ENCODE measurements around the gene SFMBT1. TPM values are rescaled to one million over a fixed set of nuclear protein-coding genes. Genes with fewer than 3 reads are reported as not detected.

The SFMBT1 gene
- total RNA-seq, 2 experiments from 2014 or later = 15.1 to 15.4 TPM

- intact Hi-C loops (cut with micrococcal nuclease) = no loop called here
- no peak for DNase-seq
- Mint-ChIP-seq H3K36me3 (ENCODE audit: low read depth) (peaks cover 3% of the 10 kb centered on the region), H3K27me3 (ENCODE audit: low read depth) (no peaks in the 10 kb centered on the region), H3K4me1 (ENCODE audit: low read depth) (peaks cover 4% of the 10 kb centered on the region), H3K9me3 (peaks cover 15% of the 10 kb centered on the region), H3K27ac (no peak overlapping the region), H3K4me3 (no peak overlapping the region)
- CTCF ChIA-PET = no interaction called here
Observed at GRCh38 chr3:52866427-52866826, 179.4 kb downstream of the SFMBT1 start.

- Mint-ChIP-seq H3K27ac (no peak overlapping the region), H3K9me3 (peaks cover 15% of the 10 kb centered on the region), H3K4me3 (no peak overlapping the region), H3K36me3 (ENCODE audit: low read depth) (peaks cover 3% of the 10 kb centered on the region), H3K4me1 (ENCODE audit: low read depth) (peaks cover 2% of the 10 kb centered on the region), H3K27me3 (ENCODE audit: low read depth) (no peaks in the 10 kb centered on the region)
- intact Hi-C loops (cut with micrococcal nuclease) = no loop called here
- no peak for DNase-seq
- CTCF ChIA-PET = no interaction called here
Observed at GRCh38 chr3:52865994-52866393, 179.9 kb downstream of the SFMBT1 start.

- no peak overlapping the region for H3K27ac Mint-ChIP-seq
- H3K27me3 Mint-ChIP-seq (ENCODE audit: low read depth) = no peaks in the 10 kb centered on the region
- peaks cover 3% of the 10 kb centered on the region for H3K36me3 Mint-ChIP-seq (ENCODE audit: low read depth)
- intact Hi-C loops (cut with micrococcal nuclease) = no loop called here
- DNase-seq = no peak
- H3K4me3 Mint-ChIP-seq = no peak overlapping the region
- CTCF ChIA-PET = interaction anchor here (0.6 kb wide), 1 partner anchor 212 kb away, joined by 3 read pairs; no protein-coding TSS in a partner anchor
- peaks cover 8% of the 10 kb centered on the region for H3K9me3 Mint-ChIP-seq
- no peaks in the 10 kb centered on the region for H3K4me1 Mint-ChIP-seq (ENCODE audit: low read depth)
Observed at GRCh38 chr3:52860424-52860768, 185.5 kb downstream of the SFMBT1 start.

GRCh38 chr3:52859686-52860423, 186.0 kb downstream of the SFMBT1 start:
- DNase-seq = no peak
- peaks cover 5% of the 10 kb centered on the region for H3K9me3 Mint-ChIP-seq
- CTCF ChIA-PET = interaction anchor here (0.6 kb wide), 1 partner anchor 212 kb away, joined by 3 read pairs; no protein-coding TSS in a partner anchor
- no peak overlapping the region for H3K27ac Mint-ChIP-seq
- intact Hi-C loops (cut with micrococcal nuclease) = no loop called here
- H3K36me3 Mint-ChIP-seq (ENCODE audit: low read depth) = peaks cover 3% of the 10 kb centered on the region
- H3K27me3 Mint-ChIP-seq (ENCODE audit: low read depth) = no peaks in the 10 kb centered on the region
- H3K4me1 Mint-ChIP-seq (ENCODE audit: low read depth) = no peaks in the 10 kb centered on the region
- no peak overlapping the region for H3K4me3 Mint-ChIP-seq

GRCh38 chr3:52857864-52858263, 188.0 kb downstream of the SFMBT1 start:
- Mint-ChIP-seq H3K27me3 (ENCODE audit: low read depth) (no peaks in the 10 kb centered on the region), H3K4me3 (no peak overlapping the region), H3K36me3 (ENCODE audit: low read depth) (peaks cover 3% of the 10 kb centered on the region), H3K27ac (no peak overlapping the region), H3K4me1 (ENCODE audit: low read depth) (no peaks in the 10 kb centered on the region), H3K9me3 (no peaks in the 10 kb centered on the region)
- CTCF ChIA-PET = no interaction called here
- intact Hi-C loops (cut with micrococcal nuclease) = no loop called here
- no peak for DNase-seq

GRCh38 chr3:52857133-52857532, 188.7 kb downstream of the SFMBT1 start:
- no peak overlapping the region for H3K4me3 Mint-ChIP-seq
- CTCF ChIA-PET = no interaction called here
- H3K27ac Mint-ChIP-seq = no peak overlapping the region
- H3K9me3 Mint-ChIP-seq = no peaks in the 10 kb centered on the region
- H3K27me3 Mint-ChIP-seq (ENCODE audit: low read depth) = no peaks in the 10 kb centered on the region
- no peak for DNase-seq
- intact Hi-C loops (cut with micrococcal nuclease) = no loop called here
- peaks cover 2% of the 10 kb centered on the region for H3K36me3 Mint-ChIP-seq (ENCODE audit: low read depth)
- no peaks in the 10 kb centered on the region for H3K4me1 Mint-ChIP-seq (ENCODE audit: low read depth)

GRCh38 chr3:52856666-52857065, 189.2 kb downstream of the SFMBT1 start:
- no peaks in the 10 kb centered on the region for H3K27me3 Mint-ChIP-seq (ENCODE audit: low read depth)
- CTCF ChIA-PET = no interaction called here
- H3K4me1 Mint-ChIP-seq (ENCODE audit: low read depth) = no peaks in the 10 kb centered on the region
- no peaks in the 10 kb centered on the region for H3K36me3 Mint-ChIP-seq (ENCODE audit: low read depth)
- no peak overlapping the region for H3K27ac Mint-ChIP-seq
- intact Hi-C loops (cut with micrococcal nuclease) = no loop called here
- no peak overlapping the region for H3K4me3 Mint-ChIP-seq
- DNase-seq = no peak
- no peaks in the 10 kb centered on the region for H3K9me3 Mint-ChIP-seq

GRCh38 chr3:52854013-52854412, 191.9 kb downstream of the SFMBT1 start:
- H3K4me1 Mint-ChIP-seq (ENCODE audit: low read depth) = no peaks in the 10 kb centered on the region
- H3K36me3 Mint-ChIP-seq (ENCODE audit: low read depth) = no peaks in the 10 kb centered on the region
- H3K27ac Mint-ChIP-seq = no peak overlapping the region
- no peaks in the 10 kb centered on the region for H3K9me3 Mint-ChIP-seq
- no peak for DNase-seq
- intact Hi-C loops (cut with micrococcal nuclease) = loop anchor here (5.0 kb wide), 2 partner anchors 38 to 133 kb away; no protein-coding TSS in a partner anchor
- H3K4me3 Mint-ChIP-seq = no peak overlapping the region
- no peaks in the 10 kb centered on the region for H3K27me3 Mint-ChIP-seq (ENCODE audit: low read depth)
- CTCF ChIA-PET = interaction anchor here (1.2 to 1.8 kb wide), 3 partner anchors 16 to 217 kb away, joined by 3 to 7 read pairs (median 5); no protein-coding TSS in a partner anchor

Other genes with a start within 250 kb of the SFMBT1 start
- gene ITIH4, start 215.4 kb downstream of the SFMBT1 start, total RNA-seq = 1 to 10 TPM; 1.6 to 2.2 TPM
- gene MUSTN1, start 211.1 kb downstream of the SFMBT1 start, total RNA-seq = under 1 TPM in 1 of 2 experiments, not detected in 1; 0.57 TPM
- 1 to 10 TPM; 7.7 to 9.7 TPM for gene STIMATE, start 148.5 kb downstream of the SFMBT1 start, total RNA-seq
- gene RFT1, start 84.4 kb upstream of the SFMBT1 start, total RNA-seq = 10 to 100 TPM; 29.9 to 31.7 TPM
- 10 to 100 TPM in 1 of 2 experiments, 1 to 10 TPM in 1; 9.1 to 10.2 TPM for gene PRKCD, start 115.1 kb upstream of the SFMBT1 start, total RNA-seq
- 100 to 1,000 TPM; 316 to 322 TPM for gene TKT, start 209.9 kb upstream of the SFMBT1 start, total RNA-seq

Measured in activated naive CD4-positive, alpha-beta T cell treated with anti-CD3 and anti-CD28 coated beads for 36 hours (primary cell).